ENCODE results near the gene TNF.
A peak's percentile ranks its signal among the peaks of the same experiment; 100 is the strongest.

The TNF gene

GRCh38 chr6:31575335-31575901, at the start of gene TNF:
Gene TNF, plus strand, starts transcription at chr6:31575565. Its CDS starts 177 bp downstream, at chr6:31575742.
- DNase-seq (ENCODE audit: low read depth), result peak; percentile 80

- DNase-seq (ENCODE audit: low read depth), result no peak
Observed at GRCh38 chr6:31525932-31526591, 49.3 kb upstream of the TNF start.

- no peak for DNase-seq (ENCODE audit: low read depth)
Observed at GRCh38 chr6:31528307-31528777, 47.0 kb upstream of the TNF start.

GRCh38 chr6:31528821-31529328, 46.5 kb upstream of the TNF start, which contains the start of gene MCCD1:
Gene MCCD1, plus strand, starts transcription at chr6:31528962. Its CDS starts 53 bp downstream, at chr6:31529015.
- no peak for DNase-seq (ENCODE audit: low read depth)

GRCh38 chr6:31529329-31530150, 45.8 kb upstream of the TNF start:
- DNase-seq (ENCODE audit: low read depth), result no peak

GRCh38 chr6:31530659-31531058, 44.7 kb upstream of the TNF start:
- DNase-seq (ENCODE audit: low read depth), result no peak

GRCh38 chr6:31531162-31531561, 44.2 kb upstream of the TNF start:
- DNase-seq (ENCODE audit: low read depth), result no peak

- DNase-seq (ENCODE audit: low read depth), result no peak
Observed at GRCh38 chr6:31531771-31532643, 43.4 kb upstream of the TNF start.

GRCh38 chr6:31532644-31533454, 42.5 kb upstream of the TNF start:
- no peak for DNase-seq (ENCODE audit: low read depth)

- DNase-seq (ENCODE audit: low read depth), result no peak
Observed at GRCh38 chr6:31533455-31533841, 41.9 kb upstream of the TNF start.

- DNase-seq (ENCODE audit: low read depth), result no peak
Observed at GRCh38 chr6:31534011-31534410, 41.4 kb upstream of the TNF start.

- no peak for DNase-seq (ENCODE audit: low read depth)
Observed at GRCh38 chr6:31534521-31535040, 40.8 kb upstream of the TNF start.

- DNase-seq (ENCODE audit: low read depth), result no peak
Observed at GRCh38 chr6:31535538-31536324, 39.6 kb upstream of the TNF start.

GRCh38 chr6:31538805-31539400, 36.5 kb upstream of the TNF start:
- no peak for DNase-seq (ENCODE audit: low read depth)

- DNase-seq (ENCODE audit: low read depth), result no peak
Observed at GRCh38 chr6:31540640-31541039, 34.7 kb upstream of the TNF start.

- peak; percentile 43 for DNase-seq (ENCODE audit: low read depth)
Observed at GRCh38 chr6:31541059-31541657, 34.2 kb upstream of the TNF start.

GRCh38 chr6:31541658-31542521, 33.5 kb upstream of the TNF start, which contains the start of gene DDX39B:
Gene DDX39B, minus strand, starts transcription at chr6:31542003. Its CDS starts 1,471 bp downstream, at chr6:31540532.
- DNase-seq (ENCODE audit: low read depth), result peak; percentile 89

GRCh38 chr6:31543639-31544038, 31.7 kb upstream of the TNF start:
- DNase-seq (ENCODE audit: low read depth), result no peak

All from activated T-cell treated with anti-CD3 and anti-CD28 coated beads for 48 hours (primary cell).